ENCODE data around the gene MID1.
A peak's percentile ranks its signal among the peaks of the same experiment; 100 is the strongest.

The MID1 gene

GRCh38 chrX:10617186-10617998 lies 3.0 kb downstream of the MID1 start:
- H3K36me3 ChIP-seq (ENCODE audit: insufficient read depth, low read length) = no peaks in the 10 kb centered on the region
- H3K4me1 ChIP-seq (ENCODE audit: insufficient read depth, low read length) = peaks cover 60% of the 10 kb centered on the region
- H3K9ac ChIP-seq (ENCODE audit: low read depth, low read length) = peak overlapping the region; percentile 75; the same call in 1 of the 2 replicates
- peak overlapping the region; percentile 68 for H3K27ac ChIP-seq (ENCODE audit: low read depth, low read length)
- 29% methylated on average over 8 of the region's 10 CpGs for WGBS
- no peaks in the 10 kb centered on the region for H3K27me3 ChIP-seq (ENCODE audit: insufficient read depth, low read length)
- H3K9me3 ChIP-seq (ENCODE audit: insufficient read depth, low read depth, low read length) = no peaks in the 10 kb centered on the region
- H3K4me3 ChIP-seq (ENCODE audit: low read length) = peak overlapping the region; percentile 77

- peaks cover 71% of the 10 kb centered on the region for H3K4me1 ChIP-seq (ENCODE audit: insufficient read depth, low read length)
- H3K9ac ChIP-seq (ENCODE audit: low read depth, low read length) = peak overlapping the region; percentile 49; the same call in 1 of the 2 replicates
- no peaks in the 10 kb centered on the region for H3K36me3 ChIP-seq (ENCODE audit: insufficient read depth, low read length)
- peak overlapping the region; percentile 68; the same call in 1 of the 2 replicates for H3K27ac ChIP-seq (ENCODE audit: low read depth, low read length)
- H3K9me3 ChIP-seq (ENCODE audit: insufficient read depth, low read depth, low read length) = no peaks in the 10 kb centered on the region
- 29% methylated on average over 12 of the region's 14 CpGs for WGBS
- peak overlapping the region; percentile 77 for H3K4me3 ChIP-seq (ENCODE audit: low read length)
- no peaks in the 10 kb centered on the region for H3K27me3 ChIP-seq (ENCODE audit: insufficient read depth, low read length)
These were observed 4.2 kb downstream of the MID1 start for GRCh38 chrX:10615931-10616774.

- H3K4me1 ChIP-seq (ENCODE audit: insufficient read depth, low read length) = peaks cover 72% of the 10 kb centered on the region
- no peaks in the 10 kb centered on the region for H3K9me3 ChIP-seq (ENCODE audit: insufficient read depth, low read depth, low read length)
- peak overlapping the region; percentile 39; the same call in 1 of the 2 replicates for H3K9ac ChIP-seq (ENCODE audit: low read depth, low read length)
- no peaks in the 10 kb centered on the region for H3K27me3 ChIP-seq (ENCODE audit: insufficient read depth, low read length)
- no peaks in the 10 kb centered on the region for H3K36me3 ChIP-seq (ENCODE audit: insufficient read depth, low read length)
- peak overlapping the region; percentile 83 for H3K27ac ChIP-seq (ENCODE audit: low read depth, low read length)
- H3K4me3 ChIP-seq (ENCODE audit: low read length) = no peak overlapping the region
- WGBS = 56% methylated on average over 4 of the region's 4 CpGs
These were observed 8.2 kb downstream of the MID1 start for GRCh38 chrX:10612215-10612614.

GRCh38 chrX:10611441-10612090 lies 8.8 kb downstream of the MID1 start:
- H3K27ac ChIP-seq (ENCODE audit: low read depth, low read length) = peak overlapping the region; percentile 92
- H3K9me3 ChIP-seq (ENCODE audit: insufficient read depth, low read depth, low read length) = no peaks in the 10 kb centered on the region
- no peaks in the 10 kb centered on the region for H3K36me3 ChIP-seq (ENCODE audit: insufficient read depth, low read length)
- peak overlapping the region; percentile 55; the same call in 1 of the 2 replicates for H3K9ac ChIP-seq (ENCODE audit: low read depth, low read length)
- peak overlapping the region; percentile 27; the same call in 1 of the 2 replicates for H3K4me3 ChIP-seq (ENCODE audit: low read length)
- no peaks in the 10 kb centered on the region for H3K27me3 ChIP-seq (ENCODE audit: insufficient read depth, low read length)
- peaks cover 66% of the 10 kb centered on the region for H3K4me1 ChIP-seq (ENCODE audit: insufficient read depth, low read length)
- WGBS = 29% methylated on average over 3 of the region's 4 CpGs

GRCh38 chrX:10608099-10608498 lies 12.3 kb downstream of the MID1 start:
- Histone ChIP-seq H3K27ac (ENCODE audit: low read depth, low read length) (no peak overlapping the region), H3K4me1 (ENCODE audit: insufficient read depth, low read length) (peaks cover 66% of the 10 kb centered on the region), H3K4me3 (ENCODE audit: low read length) (no peak overlapping the region), H3K9me3 (ENCODE audit: insufficient read depth, low read depth, low read length) (no peaks in the 10 kb centered on the region), H3K9ac (ENCODE audit: low read depth, low read length) (no peak overlapping the region), H3K36me3 (ENCODE audit: insufficient read depth, low read length) (no peaks in the 10 kb centered on the region), H3K27me3 (ENCODE audit: insufficient read depth, low read length) (no peaks in the 10 kb centered on the region)
- 95% methylated on average over 2 of the region's 3 CpGs for WGBS

GRCh38 chrX:10607233-10607632 lies 13.2 kb downstream of the MID1 start:
- no peaks in the 10 kb centered on the region for H3K9me3 ChIP-seq (ENCODE audit: insufficient read depth, low read depth, low read length)
- no peaks in the 10 kb centered on the region for H3K27me3 ChIP-seq (ENCODE audit: insufficient read depth, low read length)
- no peak overlapping the region for H3K4me3 ChIP-seq (ENCODE audit: low read length)
- no peaks in the 10 kb centered on the region for H3K36me3 ChIP-seq (ENCODE audit: insufficient read depth, low read length)
- peaks cover 60% of the 10 kb centered on the region for H3K4me1 ChIP-seq (ENCODE audit: insufficient read depth, low read length)
- no peak overlapping the region for H3K27ac ChIP-seq (ENCODE audit: low read depth, low read length)
- H3K9ac ChIP-seq (ENCODE audit: low read depth, low read length) = no peak overlapping the region
- 100% methylated on average over 2 of the region's 2 CpGs for WGBS

- Histone ChIP-seq H3K9ac (ENCODE audit: low read depth, low read length) (no peak overlapping the region), H3K4me1 (ENCODE audit: insufficient read depth, low read length) (peaks cover 47% of the 10 kb centered on the region), H3K27me3 (ENCODE audit: insufficient read depth, low read length) (no peaks in the 10 kb centered on the region), H3K4me3 (ENCODE audit: low read length) (no peak overlapping the region), H3K27ac (ENCODE audit: low read depth, low read length) (peak overlapping the region; percentile 67), H3K36me3 (ENCODE audit: insufficient read depth, low read length) (no peaks in the 10 kb centered on the region), H3K9me3 (ENCODE audit: insufficient read depth, low read depth, low read length) (no peaks in the 10 kb centered on the region)
- WGBS = 31% methylated on average over 3 of the region's 3 CpGs
These were observed 16.8 kb downstream of the MID1 start for GRCh38 chrX:10603612-10604011.

GRCh38 chrX:10602646-10603045 lies 17.7 kb downstream of the MID1 start:
- 97% methylated on average over 2 of the region's 2 CpGs for WGBS
- H3K27me3 ChIP-seq (ENCODE audit: insufficient read depth, low read length) = no peaks in the 10 kb centered on the region
- H3K4me3 ChIP-seq (ENCODE audit: low read length) = no peak overlapping the region
- peaks cover 47% of the 10 kb centered on the region for H3K4me1 ChIP-seq (ENCODE audit: insufficient read depth, low read length)
- H3K36me3 ChIP-seq (ENCODE audit: insufficient read depth, low read length) = no peaks in the 10 kb centered on the region
- no peaks in the 10 kb centered on the region for H3K9me3 ChIP-seq (ENCODE audit: insufficient read depth, low read depth, low read length)
- no peak overlapping the region for H3K27ac ChIP-seq (ENCODE audit: low read depth, low read length)
- H3K9ac ChIP-seq (ENCODE audit: low read depth, low read length) = no peak overlapping the region

GRCh38 chrX:10600479-10600878 lies 19.9 kb downstream of the MID1 start:
- H3K9me3 ChIP-seq (ENCODE audit: insufficient read depth, low read depth, low read length) = no peaks in the 10 kb centered on the region
- H3K4me3 ChIP-seq (ENCODE audit: low read length) = no peak overlapping the region
- no peak overlapping the region for H3K9ac ChIP-seq (ENCODE audit: low read depth, low read length)
- no peaks in the 10 kb centered on the region for H3K36me3 ChIP-seq (ENCODE audit: insufficient read depth, low read length)
- H3K27ac ChIP-seq (ENCODE audit: low read depth, low read length) = no peak overlapping the region
- WGBS = no CpG with 5 or more reads among the region's 1 CpG
- H3K27me3 ChIP-seq (ENCODE audit: insufficient read depth, low read length) = no peaks in the 10 kb centered on the region
- H3K4me1 ChIP-seq (ENCODE audit: insufficient read depth, low read length) = peaks cover 42% of the 10 kb centered on the region

GRCh38 chrX:10598540-10598939 lies 21.8 kb downstream of the MID1 start:
- Histone ChIP-seq H3K36me3 (ENCODE audit: insufficient read depth, low read length) (no peaks in the 10 kb centered on the region), H3K9me3 (ENCODE audit: insufficient read depth, low read depth, low read length) (no peaks in the 10 kb centered on the region), H3K9ac (ENCODE audit: low read depth, low read length) (no peak overlapping the region), H3K27ac (ENCODE audit: low read depth, low read length) (no peak overlapping the region), H3K4me3 (ENCODE audit: low read length) (no peak overlapping the region), H3K4me1 (ENCODE audit: insufficient read depth, low read length) (peaks cover 23% of the 10 kb centered on the region), H3K27me3 (ENCODE audit: insufficient read depth, low read length) (no peaks in the 10 kb centered on the region)
- WGBS = 79% methylated on average over 5 of the region's 5 CpGs

GRCh38 chrX:10597871-10598270 lies 22.5 kb downstream of the MID1 start:
- H3K4me3 ChIP-seq (ENCODE audit: low read length) = no peak overlapping the region
- H3K27me3 ChIP-seq (ENCODE audit: insufficient read depth, low read length) = no peaks in the 10 kb centered on the region
- H3K9me3 ChIP-seq (ENCODE audit: insufficient read depth, low read depth, low read length) = no peaks in the 10 kb centered on the region
- H3K4me1 ChIP-seq (ENCODE audit: insufficient read depth, low read length) = peaks cover 16% of the 10 kb centered on the region
- H3K9ac ChIP-seq (ENCODE audit: low read depth, low read length) = no peak overlapping the region
- H3K27ac ChIP-seq (ENCODE audit: low read depth, low read length) = no peak overlapping the region
- no peaks in the 10 kb centered on the region for H3K36me3 ChIP-seq (ENCODE audit: insufficient read depth, low read length)
- WGBS = 90% methylated on average over 1 of the region's 1 CpG

Measured in HUES64 (cell line).